ENCODE data around the gene SLC5A11.

- no peak for TF ChIP-seq POLR2A (IDR thresholded peaks at IDR 0.05; ENCODE audit: extremely low read depth, insufficient read length)
- TF ChIP-seq, protein P1, sequence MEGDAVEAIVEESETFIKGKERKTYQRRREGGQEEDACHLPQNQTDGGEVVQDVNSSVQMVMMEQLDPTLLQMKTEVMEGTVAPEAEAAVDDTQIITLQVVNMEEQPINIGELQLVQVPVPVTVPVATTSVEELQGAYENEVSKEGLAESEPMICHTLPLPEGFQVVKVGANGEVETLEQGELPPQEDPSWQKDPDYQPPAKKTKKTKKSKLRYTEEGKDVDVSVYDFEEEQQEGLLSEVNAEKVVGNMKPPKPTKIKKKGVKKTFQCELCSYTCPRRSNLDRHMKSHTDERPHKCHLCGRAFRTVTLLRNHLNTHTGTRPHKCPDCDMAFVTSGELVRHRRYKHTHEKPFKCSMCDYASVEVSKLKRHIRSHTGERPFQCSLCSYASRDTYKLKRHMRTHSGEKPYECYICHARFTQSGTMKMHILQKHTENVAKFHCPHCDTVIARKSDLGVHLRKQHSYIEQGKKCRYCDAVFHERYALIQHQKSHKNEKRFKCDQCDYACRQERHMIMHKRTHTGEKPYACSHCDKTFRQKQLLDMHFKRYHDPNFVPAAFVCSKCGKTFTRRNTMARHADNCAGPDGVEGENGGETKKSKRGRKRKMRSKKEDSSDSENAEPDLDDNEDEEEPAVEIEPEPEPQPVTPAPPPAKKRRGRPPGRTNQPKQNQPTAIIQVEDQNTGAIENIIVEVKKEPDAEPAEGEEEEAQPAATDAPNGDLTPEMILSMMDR (IDR thresholded peaks at IDR 0.05; ENCODE audit: low read depth, low read length), result no peak
- TF ChIP-seq MYC (IDR thresholded peaks at IDR 0.05; ENCODE audit: low read depth, low read length), result no peak
Measured at GRCh38 chr16:24930440-24930839, 84.7 kb downstream of the SLC5A11 start.

All from NB4 (cell line).